GM21367 (cell line): ENCODE measurements around the gene DAPK1.
"Not testable (repeated sequence)": the region's sequence is repeated elsewhere in the genome, so short reads cannot be mapped to it uniquely, and the experiment has no call there.

Experiments used
- ATAC-seq: cut with Tn5 transposase; IDR thresholded peaks from one replicate; pipeline ENCODE4 v1.9.1; 2021; ENCODE audit not compliant: unreplicated experiment

Gene DAPK1

GRCh38 chr9:87729246-87729645 is 231.6 kb downstream of the DAPK1 start:
- no peak for ATAC-seq

- ATAC-seq: no peak
These were observed 233.7 kb downstream of the DAPK1 start for GRCh38 chr9:87731321-87731720.

GRCh38 chr9:87732344-87732743 is 234.7 kb downstream of the DAPK1 start:
- no peak for ATAC-seq

GRCh38 chr9:87732756-87733155 is 235.1 kb downstream of the DAPK1 start:
- no peak for ATAC-seq

GRCh38 chr9:87733273-87734052 is 235.8 kb downstream of the DAPK1 start:
- no peak for ATAC-seq

- ATAC-seq: no peak
These were observed 236.4 kb downstream of the DAPK1 start for GRCh38 chr9:87734106-87734505.

- ATAC-seq: no peak
These were observed 241.9 kb downstream of the DAPK1 start for GRCh38 chr9:87739546-87739945.

- no peak for ATAC-seq
These were observed 242.5 kb downstream of the DAPK1 start for GRCh38 chr9:87740209-87740608.

- ATAC-seq: no peak
These were observed 243.7 kb downstream of the DAPK1 start for GRCh38 chr9:87741326-87741725.

- ATAC-seq: no peak
These were observed 244.2 kb downstream of the DAPK1 start for GRCh38 chr9:87741891-87742290.

- no peak for ATAC-seq
These were observed 245.3 kb downstream of the DAPK1 start for GRCh38 chr9:87742813-87743428.

GRCh38 chr9:87744247-87744646 is 246.6 kb downstream of the DAPK1 start:
- ATAC-seq: not testable (repeated sequence)

- no peak for ATAC-seq
These were observed 248.5 kb downstream of the DAPK1 start for GRCh38 chr9:87746186-87746585.

- no peak for ATAC-seq
These were observed 251.2 kb downstream of the DAPK1 start for GRCh38 chr9:87748881-87749280.

- no peak for ATAC-seq
These were observed 251.8 kb downstream of the DAPK1 start for GRCh38 chr9:87749335-87750035.

- ATAC-seq: no peak
These were observed 253.1 kb downstream of the DAPK1 start for GRCh38 chr9:87750726-87751125.

- ATAC-seq: no peak
These were observed 253.8 kb downstream of the DAPK1 start for GRCh38 chr9:87751423-87751822.

- ATAC-seq: no peak
These were observed 254.2 kb downstream of the DAPK1 start for GRCh38 chr9:87751868-87752267.

GRCh38 chr9:87753313-87753712 is 255.6 kb downstream of the DAPK1 start:
- ATAC-seq: no peak
